NCI-H1436 (cell line): ENCODE data around the gene VEGFC.

Experiments used
- DNase-seq: peaks from one replicate; lab custom pipeline; 2025; lab: John Stamatoyannopoulos, UW

VEGFC gene

GRCh38 chr4:176798540-176798939 is 5.8 kb upstream of the VEGFC start:
- no peak for DNase-seq

GRCh38 chr4:176795441-176795840 is 2.7 kb upstream of the VEGFC start:
- no peak for DNase-seq

GRCh38 chr4:176794651-176795050 is 1.9 kb upstream of the VEGFC start:
- no peak for DNase-seq

- DNase-seq = no peak
Observed at GRCh38 chr4:176794151-176794550, 1.4 kb upstream of the VEGFC start.

GRCh38 chr4:176793060-176793605 is 411 bp upstream of the VEGFC start:
- DNase-seq = no peak

GRCh38 chr4:176791591-176792325 is 964 bp downstream of the VEGFC start:
- no peak for DNase-seq

- DNase-seq = no peak
Observed at GRCh38 chr4:176790398-176790797, 2.3 kb downstream of the VEGFC start.

GRCh38 chr4:176789955-176790354 is 2.8 kb downstream of the VEGFC start:
- DNase-seq = peak; percentile 61

GRCh38 chr4:176788971-176789370 is 3.8 kb downstream of the VEGFC start:
- DNase-seq = no peak

GRCh38 chr4:176788248-176788647 is 4.5 kb downstream of the VEGFC start:
- DNase-seq = no peak

- no peak for DNase-seq
Observed at GRCh38 chr4:176784816-176785215, 7.9 kb downstream of the VEGFC start.

GRCh38 chr4:176782794-176783193 is 9.9 kb downstream of the VEGFC start:
- DNase-seq = no peak

GRCh38 chr4:176782191-176782590 is 10.5 kb downstream of the VEGFC start:
- no peak for DNase-seq

GRCh38 chr4:176781739-176782100 is 11.0 kb downstream of the VEGFC start:
- no peak for DNase-seq

- no peak for DNase-seq
Observed at GRCh38 chr4:176780995-176781738, 11.6 kb downstream of the VEGFC start.

- DNase-seq = no peak
Observed at GRCh38 chr4:176779421-176779820, 13.3 kb downstream of the VEGFC start.

- DNase-seq = peak; percentile 9
Observed at GRCh38 chr4:176778491-176778890, 14.2 kb downstream of the VEGFC start.

GRCh38 chr4:176778063-176778462 is 14.7 kb downstream of the VEGFC start:
- DNase-seq = no peak

- DNase-seq = no peak
Observed at GRCh38 chr4:176775338-176775737, 17.4 kb downstream of the VEGFC start.

- DNase-seq = no peak
Observed at GRCh38 chr4:176774852-176775251, 17.9 kb downstream of the VEGFC start.

GRCh38 chr4:176769514-176769913 is 23.2 kb downstream of the VEGFC start:
- DNase-seq = no peak

- no peak for DNase-seq
Observed at GRCh38 chr4:176767183-176767582, 25.5 kb downstream of the VEGFC start.

- DNase-seq = no peak
Observed at GRCh38 chr4:176762661-176763308, 29.9 kb downstream of the VEGFC start.
